GM13977 (cell line): Measurements from ENCODE around the gene OR8U1.

Experiments
- DNase-seq: peaks from one replicate; pipeline ENCODE4 v3.0.0; 2012; ENCODE audit warnings: low spot score
- in situ Hi-C: fragments of 300-500 bp; cut with MboI; formaldehyde crosslinking; loops from one replicate; pipeline ENCODE4 v1.12.0; 2022; ENCODE audit warnings: low sequenced_read_pairs, low pct_unique_long_range_greater_than_20kb, mixed read lengths, inconsistent platforms; ENCODE audit not compliant: unreplicated experiment
- TF ChIP-seq, protein P1 (sequence below): IDR thresholded peaks from 2 replicates; pipeline ENCODE4 v1.5.1; 2012; ENCODE audit warnings: mild to moderate bottlenecking, control low read depth; ENCODE audit not compliant: insufficient read depth; ENCODE audit errors: extremely low read depth, missing control alignments

OR8U1 gene

DNA sequence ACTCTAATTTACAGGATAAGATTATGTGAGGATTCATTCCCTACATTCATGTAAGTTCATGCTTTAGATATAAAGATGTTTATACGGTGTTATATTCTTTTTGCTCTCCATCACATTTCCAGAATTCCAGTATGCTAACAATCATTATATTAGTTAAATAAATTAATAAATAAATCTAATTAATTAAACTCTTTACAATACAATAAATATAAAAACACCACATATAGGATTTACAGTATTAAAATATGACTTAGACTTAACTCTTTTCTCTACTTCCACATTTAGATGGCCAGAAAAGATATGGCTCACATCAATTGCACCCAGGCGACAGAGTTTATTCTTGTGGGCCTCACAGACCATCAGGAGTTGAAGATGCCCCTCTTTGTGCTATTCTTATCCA is at the start of gene OR8U1:
Gene OR8U1 (plus strand): TSS at position 301 of the 400 bp plus-strand sequence. CDS start 0 bp downstream, at position 301.
- in situ Hi-C loops, result no loop called here
- TF ChIP-seq, protein P1, sequence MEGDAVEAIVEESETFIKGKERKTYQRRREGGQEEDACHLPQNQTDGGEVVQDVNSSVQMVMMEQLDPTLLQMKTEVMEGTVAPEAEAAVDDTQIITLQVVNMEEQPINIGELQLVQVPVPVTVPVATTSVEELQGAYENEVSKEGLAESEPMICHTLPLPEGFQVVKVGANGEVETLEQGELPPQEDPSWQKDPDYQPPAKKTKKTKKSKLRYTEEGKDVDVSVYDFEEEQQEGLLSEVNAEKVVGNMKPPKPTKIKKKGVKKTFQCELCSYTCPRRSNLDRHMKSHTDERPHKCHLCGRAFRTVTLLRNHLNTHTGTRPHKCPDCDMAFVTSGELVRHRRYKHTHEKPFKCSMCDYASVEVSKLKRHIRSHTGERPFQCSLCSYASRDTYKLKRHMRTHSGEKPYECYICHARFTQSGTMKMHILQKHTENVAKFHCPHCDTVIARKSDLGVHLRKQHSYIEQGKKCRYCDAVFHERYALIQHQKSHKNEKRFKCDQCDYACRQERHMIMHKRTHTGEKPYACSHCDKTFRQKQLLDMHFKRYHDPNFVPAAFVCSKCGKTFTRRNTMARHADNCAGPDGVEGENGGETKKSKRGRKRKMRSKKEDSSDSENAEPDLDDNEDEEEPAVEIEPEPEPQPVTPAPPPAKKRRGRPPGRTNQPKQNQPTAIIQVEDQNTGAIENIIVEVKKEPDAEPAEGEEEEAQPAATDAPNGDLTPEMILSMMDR, result no peak
- DNase-seq, result no peak

DNA sequence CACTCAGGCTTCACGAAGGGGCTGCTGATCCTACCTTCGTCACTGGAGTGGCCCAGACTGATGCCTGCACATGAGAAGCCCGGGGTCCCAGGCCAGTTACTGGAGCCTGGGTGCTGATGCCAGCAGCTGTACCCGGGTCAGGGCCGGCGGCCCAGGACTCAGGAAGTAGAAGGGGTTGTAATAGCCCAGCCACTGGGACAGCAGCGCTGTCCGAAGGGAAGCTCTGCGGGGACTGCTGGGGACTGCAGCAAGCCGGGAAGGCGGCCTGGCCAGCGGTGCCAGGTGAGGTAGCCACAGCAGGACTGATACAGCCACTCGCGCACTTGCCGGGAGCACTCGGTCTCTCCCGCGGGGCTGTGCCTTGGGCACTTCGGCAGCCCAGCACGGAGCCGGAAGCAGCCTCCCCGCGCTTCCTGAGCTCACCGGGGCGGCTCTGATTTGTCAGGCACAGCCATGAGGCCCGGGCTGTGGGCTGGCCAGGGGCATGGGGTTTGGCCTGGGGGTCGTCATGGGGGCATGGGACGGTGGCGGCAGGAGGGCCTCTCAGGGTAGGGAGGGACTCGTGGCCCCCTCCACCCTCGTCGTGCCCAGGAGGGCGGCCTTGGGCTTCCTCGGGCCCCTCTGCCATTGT is 43.4 kb upstream of the OR8U1 start:
- TF ChIP-seq, protein P1, result no peak
- no peak for DNase-seq
- in situ Hi-C loops, result no loop called here

DNA sequence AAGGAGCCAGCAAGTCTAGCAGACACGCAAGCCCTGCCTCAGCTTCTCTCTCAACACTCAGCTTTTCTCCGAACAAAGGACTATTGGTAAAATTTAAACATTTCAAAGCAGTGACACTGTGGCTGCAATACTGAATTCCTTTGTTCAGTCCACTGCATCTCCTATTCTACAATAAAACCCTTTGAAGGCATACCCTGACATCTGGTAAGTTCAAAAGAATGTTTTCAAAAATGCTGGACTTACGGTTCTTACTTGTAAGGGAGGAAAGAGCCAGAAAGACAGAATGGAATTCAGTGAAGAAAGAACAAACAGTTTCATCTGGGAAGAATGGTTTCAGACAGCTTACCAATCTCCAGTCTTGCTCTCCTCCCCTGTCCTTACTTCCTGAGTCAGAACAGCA is 42.3 kb upstream of the OR8U1 start:
- DNase-seq, result no peak
- TF ChIP-seq, protein P1, result no peak
- in situ Hi-C loops, result no loop called here

DNA sequence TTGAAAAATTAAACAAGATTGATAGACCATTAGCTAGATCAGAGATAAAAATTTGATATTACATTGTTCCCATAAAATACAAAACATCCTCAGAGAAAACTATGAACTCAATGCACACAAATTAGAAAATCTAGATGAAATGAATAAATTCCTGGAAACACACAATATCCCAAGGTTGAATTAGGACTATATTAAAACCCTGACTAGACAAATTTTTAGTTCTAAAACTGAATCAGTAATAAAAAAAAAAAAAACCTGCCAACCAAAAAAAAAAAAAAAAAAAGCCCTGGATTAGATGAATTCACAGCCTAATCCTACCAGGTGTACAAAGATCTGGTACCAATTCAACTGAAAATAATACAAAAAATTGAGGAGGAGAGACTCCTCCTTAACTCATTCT is 35.1 kb upstream of the OR8U1 start:
- TF ChIP-seq, protein P1, result no peak
- no peak for DNase-seq
- in situ Hi-C loops, result no loop called here

DNA sequence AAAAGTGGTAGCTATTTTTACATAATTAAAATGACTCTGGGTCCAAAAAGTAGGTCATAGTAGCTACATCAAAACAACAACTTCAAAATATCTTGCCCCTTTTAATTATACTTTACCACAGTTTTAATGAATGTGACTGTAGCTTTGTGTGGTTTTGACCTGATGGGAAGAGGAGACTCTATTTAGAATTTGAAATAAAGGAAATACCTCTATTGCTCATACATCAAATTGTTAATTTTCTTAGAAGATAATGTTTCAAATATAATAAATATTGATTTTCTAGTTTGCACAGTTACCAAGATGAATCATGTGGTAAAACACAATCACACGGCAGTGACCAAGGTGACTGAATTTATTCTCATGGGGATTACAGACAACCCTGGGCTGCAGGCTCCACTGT is 29.7 kb upstream of the OR8U1 start, which contains the start of gene OR8K1:
Gene OR8K1 (plus strand): TSS at position 301 of the 400 bp plus-strand sequence. CDS start 0 bp downstream, at position 301.
- in situ Hi-C loops, result no loop called here
- DNase-seq, result no peak
- TF ChIP-seq, protein P1, result no peak

DNA sequence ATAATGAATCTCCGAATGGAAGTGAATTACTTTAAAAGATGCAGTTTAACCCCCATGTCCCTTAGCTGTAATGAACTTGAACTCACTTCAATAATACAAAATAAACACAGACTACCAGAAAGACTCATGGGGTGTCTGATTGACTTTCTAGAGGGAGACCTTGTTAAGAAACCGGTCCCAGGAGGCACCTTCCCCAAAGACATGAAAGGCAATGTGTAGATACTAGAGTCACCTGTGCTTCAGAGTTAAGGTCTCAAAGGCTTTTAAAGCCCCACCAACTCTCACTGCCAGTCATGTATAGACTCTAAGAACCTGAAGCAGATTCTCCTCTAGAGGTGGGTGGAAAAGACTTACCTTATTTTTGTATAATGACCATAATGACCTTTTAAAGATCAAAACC is 21.4 kb upstream of the OR8U1 start, which contains the start of gene OR8J1:
Gene OR8J1 (plus strand): TSS at position 301 of the 400 bp plus-strand sequence. CDS start 5,956 bp downstream, outside the sequence.
- TF ChIP-seq, protein P1, result no peak
- no peak for DNase-seq
- in situ Hi-C loops, result no loop called here
